Endometrial microvascular endothelial cells (primary cell): ENCODE results near the gene RUBCN. TPM values are rescaled to one million over a fixed set of nuclear protein-coding genes. Genes with fewer than 3 reads are reported as not detected.
"Not testable (repeated sequence)": the region's sequence is repeated elsewhere in the genome, so short reads cannot be mapped to it uniquely, and the experiment has no call there.

Source experiments
- in situ Hi-C: cut with HindIII; loops from 2 replicates; pipeline ENCODE4 v1.10.0; 2017; ENCODE audit warnings: low sequenced_read_pairs, low pct_unique_long_range_greater_than_20kb; ENCODE audit errors: inconsistent ontology term
- total RNA-seq: library from RNA; depleted of rRNA; stranded (reverse); fragments of >200 nt; gene quantifications from one replicate; pipeline ENCODE4 v1.2.3, GENCODE V29; 2015; ENCODE audit errors: inconsistent ontology term

Gene RUBCN
- total RNA-seq, 1 donor from 2014 or later, result 18.2 TPM

DNA sequence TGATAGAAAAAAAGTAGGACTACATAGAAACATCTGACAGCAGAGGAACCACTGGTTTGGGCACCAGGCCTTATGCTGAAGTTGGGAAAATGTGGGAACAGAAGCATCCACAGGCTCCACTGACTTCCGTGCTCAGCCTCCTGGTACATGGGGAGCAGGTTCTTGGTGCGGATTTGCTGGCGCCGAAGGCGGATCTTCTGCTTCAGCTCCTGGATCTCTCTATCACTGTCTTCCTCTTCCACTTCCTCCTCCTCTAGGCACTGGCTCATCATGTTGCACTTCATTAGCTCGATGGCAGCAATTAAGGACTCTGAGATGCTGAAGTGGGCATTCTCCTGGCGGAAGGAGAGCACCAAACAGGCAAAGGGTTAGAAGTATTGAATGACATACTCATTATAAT, 42.5 kb downstream of the RUBCN start:
- in situ Hi-C loops, result no loop called here

GRCh38 chr3:197692641-197693040, 44.1 kb downstream of the RUBCN start:
- in situ Hi-C loops, result no loop called here

GRCh38 chr3:197690754-197691153, 46.0 kb downstream of the RUBCN start:
- in situ Hi-C loops, result no loop called here

- in situ Hi-C loops, result no loop called here
Measured at GRCh38 chr3:197687570-197687969, 49.1 kb downstream of the RUBCN start.

GRCh38 chr3:197686899-197687298, 49.8 kb downstream of the RUBCN start:
- in situ Hi-C loops, result no loop called here

GRCh38 chr3:197685546-197685945, 51.2 kb downstream of the RUBCN start:
- in situ Hi-C loops, result no loop called here

- in situ Hi-C loops, result no loop called here
Measured at GRCh38 chr3:197683191-197683590, 53.5 kb downstream of the RUBCN start.

GRCh38 chr3:197682713-197683112, 54.0 kb downstream of the RUBCN start:
- in situ Hi-C loops, result no loop called here

DNA sequence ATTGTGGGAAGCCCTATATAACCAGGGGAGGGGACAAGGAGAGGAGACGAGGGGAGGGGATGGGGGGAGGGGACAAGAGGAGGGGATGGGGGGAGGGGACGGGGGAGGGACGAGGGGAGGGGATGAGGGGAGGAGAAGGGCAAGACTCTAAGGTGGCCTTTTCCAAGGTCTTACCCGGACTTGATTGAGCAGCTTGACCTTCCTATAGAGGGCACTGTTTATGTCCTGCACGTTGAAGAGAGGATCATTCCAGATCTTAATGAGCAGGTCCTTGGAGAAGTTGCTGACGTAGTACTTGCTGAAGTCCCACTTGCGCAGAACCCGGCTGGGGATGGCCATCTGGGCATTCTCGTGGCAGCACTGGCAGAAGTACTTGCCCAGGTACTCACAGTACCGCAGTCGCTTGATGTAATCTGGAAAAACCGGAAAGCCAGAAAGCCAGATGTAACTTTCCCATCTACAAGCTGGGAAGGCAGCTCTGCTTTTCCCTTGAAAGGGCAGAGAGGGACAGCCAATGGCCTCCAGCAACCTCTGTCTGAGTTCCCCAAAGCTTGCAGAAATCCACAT, 55.7 kb downstream of the RUBCN start:
- in situ Hi-C loops, result no loop called here

DNA sequence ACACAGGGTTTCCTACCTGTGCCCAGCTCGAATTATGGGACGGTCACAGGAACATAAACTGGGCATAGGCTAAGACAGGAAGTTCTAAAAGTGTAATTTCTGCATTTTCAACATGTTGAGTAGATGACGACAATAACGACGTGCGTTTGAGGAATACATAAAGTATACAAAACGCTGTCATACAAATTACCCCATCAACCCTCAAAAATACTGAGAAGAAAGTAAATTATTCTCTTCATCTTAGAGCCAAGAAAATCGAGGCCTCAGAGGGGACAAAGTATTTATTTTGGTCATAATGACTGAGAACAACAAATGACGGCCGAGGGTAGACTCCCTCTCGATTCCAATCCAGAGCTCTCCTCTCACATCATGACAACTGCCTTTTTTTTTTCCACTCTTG, 60.8 kb downstream of the RUBCN start:
- in situ Hi-C loops, result no loop called here

- in situ Hi-C loops, result no loop called here
Measured at GRCh38 chr3:197675563-197675860, 61.2 kb downstream of the RUBCN start.

DNA sequence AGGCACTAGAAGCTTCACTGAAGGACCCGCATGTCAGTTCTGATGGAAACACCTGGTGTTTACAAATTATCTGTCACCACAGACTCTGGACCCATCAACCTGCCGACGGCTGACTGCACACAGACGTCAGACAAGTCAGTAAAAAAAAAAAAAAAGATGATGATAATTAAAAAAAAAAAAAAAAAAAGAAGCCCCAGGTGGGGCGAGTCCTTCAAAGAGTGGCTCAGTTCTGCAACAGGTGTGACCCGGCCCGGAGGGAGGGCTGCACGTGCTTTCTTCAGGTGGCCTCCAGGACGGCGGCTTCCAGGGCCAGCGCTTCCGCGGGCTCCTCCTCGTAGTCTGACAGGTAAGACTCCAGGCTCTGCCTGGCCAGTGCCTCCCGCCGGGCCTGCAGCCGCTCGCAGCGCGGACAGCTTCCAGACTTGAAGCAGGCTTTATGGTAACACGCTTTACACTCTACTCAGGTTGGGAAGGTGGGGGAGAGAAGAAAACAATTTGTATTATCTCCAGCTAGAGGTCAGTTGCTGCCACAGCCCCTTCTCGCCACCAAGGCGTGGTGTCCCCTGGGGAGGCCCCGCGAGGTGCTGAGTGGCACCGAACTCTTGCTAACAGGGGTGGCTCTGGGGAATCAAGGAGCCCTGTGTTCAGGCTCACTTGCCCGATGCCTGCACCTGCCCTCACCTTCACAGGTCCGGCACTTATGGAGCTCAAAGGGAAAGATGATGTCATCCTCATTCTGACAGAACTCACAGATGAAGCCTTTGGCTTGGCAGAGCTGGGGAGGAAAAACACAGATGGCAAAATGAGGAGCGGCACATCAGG, 61.8 kb downstream of the RUBCN start:
- in situ Hi-C loops, result loop anchor here (5.0 kb wide), 1 partner anchor 78 kb away; no protein-coding TSS in a partner anchor

- in situ Hi-C loops, result loop anchor here (5.0 kb wide), 1 partner anchor 76 kb away; no protein-coding TSS in a partner anchor
Measured at GRCh38 chr3:197673170-197673569, 63.5 kb downstream of the RUBCN start.

DNA sequence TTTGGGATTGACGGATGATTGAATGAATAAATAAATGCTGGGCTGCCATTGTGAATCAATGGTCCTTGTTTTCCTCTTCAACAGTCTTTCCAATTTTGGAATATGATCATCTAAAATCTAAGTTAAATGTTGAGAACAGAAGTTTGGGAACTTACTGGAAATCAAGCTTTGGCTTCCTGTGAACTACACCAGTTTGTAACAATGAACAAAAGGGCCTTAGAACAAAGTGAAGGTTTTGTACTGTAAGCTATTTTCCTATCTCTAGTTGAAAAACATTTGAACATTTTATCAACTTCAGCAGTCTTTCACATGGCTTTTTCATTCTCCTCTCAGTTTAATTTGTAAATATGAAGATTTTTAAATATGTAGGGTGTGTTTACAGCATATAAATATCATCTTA, 66.3 kb downstream of the RUBCN start:
- in situ Hi-C loops, result loop anchor here (5.0 kb wide), 1 partner anchor 73 kb away; no protein-coding TSS in a partner anchor

DNA sequence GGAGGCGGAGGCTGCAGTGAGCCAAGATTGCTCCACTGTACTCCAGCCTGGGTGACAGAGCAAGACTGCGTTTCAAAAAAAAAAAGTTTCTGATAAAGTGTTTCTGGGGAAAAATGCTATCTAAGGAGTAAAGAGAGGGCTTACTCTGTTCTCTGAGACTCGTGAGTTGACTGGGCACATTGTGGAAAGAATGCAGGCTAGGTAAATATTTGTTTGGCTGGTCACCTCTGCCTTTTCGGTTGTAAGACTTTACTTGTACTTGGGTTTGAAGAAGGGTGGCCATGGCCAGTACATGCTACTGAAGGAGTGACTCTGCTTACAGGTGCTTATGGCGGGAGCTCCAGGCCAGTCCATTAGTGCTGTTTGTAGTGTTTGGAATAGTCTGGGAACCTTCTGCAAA, 68.7 kb downstream of the RUBCN start:
- in situ Hi-C loops, result no loop called here

DNA sequence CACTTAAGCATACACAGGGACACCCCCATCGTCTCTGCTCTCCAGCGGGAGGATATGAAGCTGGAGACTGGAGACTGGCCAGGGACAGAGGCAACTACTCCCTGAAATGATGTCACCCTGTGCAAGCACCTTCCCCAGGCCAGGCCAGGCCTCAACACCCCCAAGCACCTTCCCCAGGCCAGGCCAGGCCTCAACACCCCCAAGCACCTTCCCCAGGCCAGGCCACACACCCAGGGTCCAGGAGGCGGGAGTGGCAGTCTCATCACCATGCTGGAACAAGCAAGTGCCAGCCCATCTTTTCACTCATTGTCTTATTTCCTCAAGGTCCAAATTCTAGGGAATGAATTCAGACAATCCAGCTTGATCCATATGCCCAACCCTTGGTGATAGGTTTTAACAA, 69.4 kb downstream of the RUBCN start:
- in situ Hi-C loops, result not testable (repeated sequence)

GRCh38 chr3:197666221-197666842, 70.4 kb downstream of the RUBCN start:
- in situ Hi-C loops, result not testable (repeated sequence)

DNA sequence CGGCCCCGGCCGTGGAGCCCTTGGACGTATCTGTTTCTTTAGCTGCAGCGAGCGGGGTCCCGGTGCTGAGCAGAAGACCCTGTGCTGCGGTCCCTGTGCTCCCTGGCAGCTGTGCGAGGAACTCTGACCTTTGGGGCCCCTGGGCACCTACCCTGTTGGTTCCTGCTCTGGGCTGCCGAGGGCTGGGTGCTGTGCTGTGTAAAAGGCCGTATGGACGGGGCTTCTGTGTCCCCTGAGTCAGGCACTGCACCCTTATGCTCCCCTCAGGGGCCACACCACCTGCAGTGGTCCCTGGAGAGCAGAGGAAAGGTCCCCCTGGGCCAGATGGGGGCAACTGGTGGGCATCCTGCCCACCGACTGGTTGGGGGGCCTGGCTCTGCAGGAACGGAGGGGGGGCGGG, 71.2 kb downstream of the RUBCN start:
- in situ Hi-C loops, result not testable (repeated sequence)

DNA sequence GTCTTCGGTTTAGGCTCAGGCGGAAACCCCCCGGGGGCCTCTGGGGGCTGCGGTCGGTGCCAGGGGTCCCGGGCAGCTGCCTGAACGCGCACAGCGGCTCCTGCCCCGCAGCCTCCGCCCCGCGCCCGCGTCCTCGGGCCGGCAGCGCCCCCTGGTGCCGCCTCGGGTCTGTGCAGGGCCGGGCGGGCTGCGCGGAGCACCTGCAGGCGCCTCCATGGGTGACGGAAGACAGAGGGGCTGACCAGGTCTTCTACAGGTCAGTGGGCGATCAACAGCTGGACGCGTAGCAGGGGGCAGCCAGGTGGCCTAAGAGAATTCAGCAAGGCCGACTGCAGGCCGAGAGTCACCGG, 71.6 kb downstream of the RUBCN start:
- in situ Hi-C loops, result not testable (repeated sequence)

DNA sequence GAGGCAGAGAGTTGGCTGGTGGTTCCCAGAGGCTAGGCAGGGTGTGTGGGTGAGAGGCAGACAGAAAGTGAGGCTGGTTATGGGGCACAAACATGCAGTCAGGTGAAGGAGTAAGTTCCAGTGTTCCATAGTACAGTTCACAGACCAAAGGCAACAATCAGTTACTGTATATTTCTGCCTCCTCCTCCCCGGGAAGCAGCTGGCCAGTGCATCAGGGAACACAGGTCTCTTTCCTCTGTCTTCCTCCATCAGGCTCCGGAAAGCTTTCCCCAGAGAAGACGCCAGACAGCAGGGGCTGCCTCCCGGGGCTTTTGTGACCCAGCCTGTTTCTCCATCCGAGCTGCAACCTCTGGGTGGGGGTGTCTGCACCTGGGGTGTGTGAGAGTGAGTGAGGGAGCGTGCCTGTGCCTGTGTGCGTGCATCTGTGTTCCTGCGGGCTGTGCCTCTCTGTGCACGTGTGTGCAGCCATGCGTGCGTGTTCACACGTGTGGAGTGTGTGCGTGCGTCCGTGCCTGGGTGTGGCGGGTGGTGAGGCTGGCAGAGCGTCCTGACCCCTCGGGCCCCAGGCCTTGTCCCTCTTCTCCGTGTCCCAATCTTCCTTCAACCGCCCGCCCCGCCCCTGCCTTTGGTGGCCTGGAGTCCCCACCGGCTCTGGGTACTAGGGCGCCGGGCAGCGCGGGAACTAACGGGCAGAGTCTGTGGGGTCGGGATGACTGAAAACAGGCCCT, 72.1 kb downstream of the RUBCN start:
- in situ Hi-C loops, result not testable (repeated sequence)
